Inferior parietal cortex (tissue), 1 donor: ENCODE data around the gene TBC1D3G.
"Not testable (repeated sequence)": the region's sequence is repeated elsewhere in the genome, so short reads cannot be mapped to it uniquely, and the experiment has no call there.

Experiments used
- DNase-seq: peaks from one replicate; pipeline ENCODE4 v3.0.0-alpha.2; 2016; ENCODE audit errors: extremely low spot score

Gene TBC1D3G

GRCh38 chr17:36323584-36323983 lies at the start of gene TBC1D3G:
TSS of gene TBC1D3G (plus strand) at chr17:36323884. CDS start at chr17:36325412, 1,528 bp downstream.
- DNase-seq: not testable (repeated sequence)

DNA sequence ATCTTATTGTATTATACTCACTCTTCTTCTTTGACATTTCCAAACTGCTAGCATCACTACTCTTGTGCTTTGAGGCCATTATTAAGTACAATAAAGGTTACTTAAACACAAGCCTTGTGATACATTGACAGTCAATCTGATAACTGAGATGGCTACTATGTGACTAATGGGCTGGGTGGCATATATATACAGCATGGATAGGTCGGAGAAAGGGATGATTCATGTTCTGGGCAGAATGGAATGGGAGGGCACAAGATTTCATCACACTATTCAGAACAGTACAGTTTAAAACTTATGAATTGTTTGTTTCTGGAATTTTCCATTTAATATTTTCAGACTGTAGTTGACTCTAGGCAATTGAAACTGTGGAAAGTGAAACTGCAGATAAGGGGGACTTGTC lies 40.4 kb upstream of the TBC1D3G start:
- not testable (repeated sequence) for DNase-seq

GRCh38 chr17:36284219-36284618 lies 39.5 kb upstream of the TBC1D3G start:
- not testable (repeated sequence) for DNase-seq

DNA sequence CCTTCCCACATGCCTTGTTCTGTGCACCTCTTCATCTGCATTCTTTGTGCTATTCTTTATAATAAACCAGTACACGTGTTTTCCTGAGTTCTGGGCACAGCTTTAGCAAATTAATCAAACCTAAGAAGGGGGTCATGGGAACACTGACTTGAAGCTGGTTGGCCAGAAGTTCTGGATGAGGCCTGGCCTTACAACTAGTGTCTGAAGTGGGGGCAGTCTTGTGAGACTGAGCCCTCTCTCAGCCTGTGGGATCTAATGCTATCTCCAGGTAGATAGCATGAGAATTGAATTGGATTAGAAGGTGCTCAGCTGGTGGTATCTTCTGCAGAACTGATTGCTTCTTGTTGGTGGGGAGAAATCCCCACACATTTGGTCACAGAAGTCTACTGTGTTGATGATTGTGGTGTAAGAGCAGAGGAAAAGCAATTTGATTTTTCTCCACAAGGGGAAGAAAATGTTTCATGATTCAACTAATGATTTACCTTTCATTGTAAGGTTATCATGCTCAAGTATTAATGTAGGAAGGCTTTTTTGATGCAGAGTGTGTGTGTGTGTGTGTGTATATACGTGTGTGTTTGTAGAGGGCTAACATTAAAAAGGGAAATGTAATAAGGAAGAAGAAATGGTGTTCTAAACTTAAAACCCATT lies 33.6 kb upstream of the TBC1D3G start:
- DNase-seq: not testable (repeated sequence)

DNA sequence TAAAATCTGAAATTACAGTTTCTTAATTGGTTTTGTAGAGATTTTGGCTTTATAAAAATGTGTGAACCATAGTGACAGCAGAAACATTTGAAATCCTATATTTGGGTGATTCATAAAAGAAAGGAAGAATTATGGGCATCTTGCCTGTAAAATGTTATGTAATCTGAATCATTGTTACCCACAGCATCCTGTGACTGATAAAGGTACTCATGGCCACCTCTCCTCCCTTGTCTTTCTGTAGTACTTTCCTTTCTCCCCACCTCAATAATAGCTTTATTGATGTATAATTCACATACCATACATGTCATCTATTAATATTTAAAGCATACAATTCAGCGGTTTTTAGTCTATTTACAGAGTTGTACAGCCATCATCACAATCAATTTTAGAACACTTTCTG lies 28.5 kb upstream of the TBC1D3G start:
- not testable (repeated sequence) for DNase-seq

DNA sequence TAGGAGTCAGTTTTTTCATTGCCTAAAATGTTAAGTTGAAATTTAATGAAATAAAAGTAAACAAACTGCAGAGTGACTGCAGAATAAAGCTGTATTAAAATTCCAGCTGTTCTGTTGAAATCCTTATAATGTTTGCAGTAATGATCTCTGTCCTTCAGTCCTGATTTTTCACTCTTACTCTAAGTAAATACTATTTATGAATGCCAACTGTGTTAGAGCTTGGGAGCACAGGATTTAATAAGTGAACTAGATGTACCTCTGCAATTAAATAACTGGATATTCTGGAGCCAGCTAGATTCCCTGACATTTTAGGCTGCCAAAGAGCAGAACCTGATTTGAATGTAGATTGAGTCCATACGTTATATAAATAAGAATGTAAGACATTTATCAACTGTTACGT lies 7.9 kb upstream of the TBC1D3G start:
- not testable (repeated sequence) for DNase-seq

DNA sequence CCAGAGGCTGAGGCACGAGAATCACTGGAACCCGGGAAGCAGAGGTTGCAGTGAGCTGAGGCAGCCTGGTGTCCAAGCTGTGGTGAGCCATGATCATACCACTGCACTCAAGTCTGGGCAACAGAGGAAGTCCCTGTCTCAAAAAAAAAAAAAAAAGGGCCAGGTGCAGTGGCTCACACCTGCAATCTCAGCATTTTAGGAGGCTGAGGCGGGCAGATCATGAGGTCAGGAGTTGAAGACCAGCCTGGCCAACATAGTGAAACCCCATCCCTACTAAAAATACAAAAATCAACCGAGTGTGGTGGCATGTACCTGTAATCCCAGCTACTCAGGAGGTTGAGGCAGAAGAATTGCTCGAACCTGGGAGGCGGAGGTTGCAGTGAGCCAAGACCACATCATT lies 38.8 kb downstream of the TBC1D3G start:
- not testable (repeated sequence) for DNase-seq

- DNase-seq: not testable (repeated sequence)
Measured at GRCh38 chr17:36375938-36376337, 52.3 kb downstream of the TBC1D3G start.
